GM21381 (cell line): ENCODE measurements around the gene DENND1A.
A peak's percentile ranks its signal among the peaks of the same experiment; 100 is the strongest.

Experiments
- ATAC-seq: cut with Tn5 transposase; IDR thresholded peaks from one replicate; pipeline ENCODE4 v1.9.1; 2021; ENCODE audit warnings: mild to moderate bottlenecking, moderate library complexity; ENCODE audit not compliant: unreplicated experiment

The DENND1A gene

DNA sequence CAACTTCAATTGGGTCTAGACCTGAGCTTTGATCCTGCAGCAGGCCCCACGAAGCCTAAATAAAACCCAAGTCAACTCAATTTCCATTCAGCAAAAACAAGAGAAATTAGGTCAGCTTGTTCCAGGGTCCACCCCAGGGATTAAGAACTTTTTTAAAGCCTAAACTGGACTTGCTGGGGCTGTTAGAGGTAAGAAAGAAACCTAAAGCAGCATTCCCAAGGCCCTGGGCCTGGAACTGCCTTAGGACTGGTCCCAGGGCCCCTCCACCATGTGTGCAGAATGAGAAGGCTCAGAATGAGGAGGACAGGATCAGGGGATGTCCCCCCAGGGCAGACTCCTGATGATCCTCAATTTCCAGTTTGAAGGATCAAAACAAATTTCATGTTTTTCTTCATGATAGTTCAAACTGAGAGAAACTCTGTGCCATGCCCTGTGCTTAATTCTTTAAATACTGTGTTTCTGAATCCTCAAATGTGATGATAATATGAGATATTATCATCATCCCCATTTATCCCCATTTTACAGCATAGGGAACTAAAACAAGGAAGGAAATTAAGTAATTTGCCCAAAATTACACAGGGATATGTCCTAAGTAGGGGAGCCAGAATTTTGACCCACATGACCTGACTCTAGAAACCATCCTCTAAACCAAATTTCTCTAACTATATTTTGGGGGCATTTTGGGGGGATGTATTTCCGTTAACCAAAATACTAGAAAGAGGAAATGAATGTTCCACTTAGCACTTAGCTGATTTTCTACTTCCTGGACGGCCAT lies 64.5 kb downstream of the DENND1A start:
- ATAC-seq: no peak

DNA sequence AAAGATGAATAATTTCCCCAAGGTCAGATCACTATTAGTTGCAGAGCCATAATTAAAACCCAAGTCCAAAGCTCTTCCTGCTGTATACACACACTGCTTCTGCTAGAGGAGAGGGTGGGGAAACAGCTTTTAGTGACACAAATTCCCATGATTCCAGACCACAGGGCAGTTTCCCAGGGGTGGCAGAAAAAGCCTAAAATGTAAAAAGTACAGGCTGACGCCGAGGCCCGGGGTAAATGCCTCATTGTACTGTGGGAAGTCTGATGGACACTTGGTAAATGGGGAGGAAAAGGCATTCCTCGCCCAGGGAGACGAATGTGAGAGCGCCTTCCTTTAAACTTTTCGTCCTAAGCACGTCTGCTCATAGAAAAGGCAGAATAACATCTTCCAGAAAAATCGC lies 65.7 kb downstream of the DENND1A start:
- no peak for ATAC-seq

DNA sequence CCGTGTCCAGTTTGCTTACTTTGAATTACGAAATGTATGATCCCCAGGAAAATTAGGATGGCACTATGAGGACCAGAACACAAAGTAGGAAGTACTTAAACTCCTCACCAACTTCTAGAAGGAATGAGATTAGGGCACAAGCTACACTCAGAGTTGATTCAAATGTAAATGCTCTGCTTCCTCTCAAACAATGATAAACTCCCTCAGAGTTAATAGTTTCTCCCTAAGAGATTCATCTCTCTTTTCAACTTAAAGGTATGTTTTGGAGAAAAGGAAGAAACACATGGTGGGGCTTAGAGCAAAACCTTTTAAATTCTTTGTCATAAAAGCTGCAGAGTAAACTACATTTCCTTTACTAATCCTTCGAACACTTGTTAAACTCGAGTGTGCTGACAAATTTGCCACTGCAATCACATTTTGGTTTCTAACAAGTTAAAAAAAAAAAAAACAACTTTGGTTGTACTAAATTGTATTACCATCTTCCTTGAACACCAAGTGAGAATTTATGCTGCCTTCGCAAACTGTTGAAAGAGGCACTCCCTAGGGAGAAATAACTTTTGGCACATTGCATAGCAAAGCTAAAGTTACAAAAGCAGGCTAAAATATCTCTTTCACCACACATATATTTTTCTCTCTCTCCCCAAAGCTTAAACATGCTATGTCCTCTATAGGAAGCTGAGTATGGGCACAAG lies 66.6 kb downstream of the DENND1A start:
- no peak for ATAC-seq

DNA sequence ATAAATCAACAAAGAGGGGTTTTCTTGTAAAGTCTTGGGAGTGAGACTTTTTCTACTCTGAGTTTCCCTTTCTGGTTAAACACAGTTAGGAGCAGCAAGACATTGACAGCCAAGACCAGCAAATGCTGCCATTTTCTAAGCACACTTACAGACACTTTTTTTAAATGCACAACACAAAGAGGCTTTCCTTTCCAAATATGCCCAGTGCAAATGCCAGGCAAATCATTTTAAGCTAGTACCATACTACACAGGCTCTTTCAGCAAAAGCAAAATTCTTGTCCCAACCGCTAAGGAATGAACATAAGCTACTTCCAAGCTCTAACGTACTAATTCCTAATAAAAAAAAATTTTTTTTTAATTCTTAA lies 68.2 kb downstream of the DENND1A start:
- no peak for ATAC-seq

DNA sequence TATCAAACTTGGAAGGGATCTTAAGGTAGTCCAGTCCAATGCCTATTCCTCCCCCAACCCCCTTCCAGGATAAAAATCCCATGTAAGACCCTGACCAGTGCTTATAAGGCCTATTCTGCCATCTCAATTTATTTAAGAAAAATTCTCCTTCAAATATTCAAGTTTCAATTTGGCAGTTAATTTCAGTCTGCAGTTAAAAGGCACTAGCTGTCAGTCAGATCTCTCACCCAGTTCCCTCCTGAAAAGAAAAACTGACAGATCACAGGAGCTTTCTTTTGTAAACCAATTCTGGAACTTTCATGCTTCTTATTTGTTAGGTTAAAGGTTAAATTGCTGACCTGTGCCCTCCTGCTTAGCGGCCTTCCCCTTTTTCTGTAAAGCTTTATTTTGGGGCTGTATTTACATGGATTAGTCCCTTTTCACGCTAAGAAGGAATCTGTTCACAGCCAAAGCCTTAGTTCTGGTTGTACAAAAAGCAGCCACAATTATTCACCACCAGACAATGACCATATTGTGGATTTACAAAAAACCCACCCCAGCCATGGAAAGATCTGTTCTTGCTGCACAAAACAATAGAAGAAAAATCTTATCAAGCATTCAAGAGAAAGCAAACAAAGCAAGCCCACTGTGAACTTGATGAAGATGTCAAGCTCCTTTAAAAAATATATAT lies 68.7 kb downstream of the DENND1A start:
- ATAC-seq: no peak

GRCh38 chr9:123860603-123861002 lies 69.3 kb downstream of the DENND1A start:
- no peak for ATAC-seq

- no peak for ATAC-seq
These were observed 77.5 kb downstream of the DENND1A start for GRCh38 chr9:123852403-123852802.

GRCh38 chr9:123851851-123852250 lies 78.1 kb downstream of the DENND1A start:
- no peak for ATAC-seq

- no peak for ATAC-seq
These were observed 81.4 kb downstream of the DENND1A start for GRCh38 chr9:123848447-123849085.

GRCh38 chr9:123846966-123847365 lies 83.0 kb downstream of the DENND1A start:
- no peak for ATAC-seq

GRCh38 chr9:123843703-123844102 lies 86.2 kb downstream of the DENND1A start:
- no peak for ATAC-seq

- no peak for ATAC-seq
These were observed 94.1 kb downstream of the DENND1A start for GRCh38 chr9:123835821-123836220.

DNA sequence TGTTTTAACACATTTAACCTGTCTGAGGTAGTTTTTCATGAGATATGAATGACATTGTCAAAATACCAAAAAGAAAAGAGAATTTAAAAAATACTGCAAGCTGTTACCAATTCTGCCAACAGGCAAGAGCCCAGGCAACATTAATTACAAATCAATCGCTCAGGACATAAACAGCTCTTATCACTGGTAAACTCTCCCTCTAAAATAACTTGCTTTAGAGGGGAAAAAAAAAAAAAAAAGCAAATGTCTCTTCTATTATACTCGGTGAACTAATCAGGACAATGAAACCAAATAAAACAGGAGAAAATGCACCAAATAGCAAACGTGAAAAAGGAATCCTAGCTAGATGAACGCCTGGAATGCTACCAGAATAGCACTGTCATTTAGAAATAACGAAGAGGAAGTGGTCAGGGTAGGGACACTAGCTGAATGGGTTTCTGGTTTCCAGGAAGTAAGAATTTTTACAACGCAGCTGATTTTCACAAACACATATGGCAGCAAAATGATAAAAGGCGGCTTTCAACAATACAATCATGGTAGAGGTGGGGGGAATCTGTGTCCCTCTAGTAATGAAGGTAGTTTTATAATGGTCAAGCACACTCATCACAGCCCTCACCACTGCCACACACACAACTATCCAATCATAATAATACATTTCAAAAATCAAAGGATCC lies 94.9 kb downstream of the DENND1A start:
- ATAC-seq: peak; percentile 64

DNA sequence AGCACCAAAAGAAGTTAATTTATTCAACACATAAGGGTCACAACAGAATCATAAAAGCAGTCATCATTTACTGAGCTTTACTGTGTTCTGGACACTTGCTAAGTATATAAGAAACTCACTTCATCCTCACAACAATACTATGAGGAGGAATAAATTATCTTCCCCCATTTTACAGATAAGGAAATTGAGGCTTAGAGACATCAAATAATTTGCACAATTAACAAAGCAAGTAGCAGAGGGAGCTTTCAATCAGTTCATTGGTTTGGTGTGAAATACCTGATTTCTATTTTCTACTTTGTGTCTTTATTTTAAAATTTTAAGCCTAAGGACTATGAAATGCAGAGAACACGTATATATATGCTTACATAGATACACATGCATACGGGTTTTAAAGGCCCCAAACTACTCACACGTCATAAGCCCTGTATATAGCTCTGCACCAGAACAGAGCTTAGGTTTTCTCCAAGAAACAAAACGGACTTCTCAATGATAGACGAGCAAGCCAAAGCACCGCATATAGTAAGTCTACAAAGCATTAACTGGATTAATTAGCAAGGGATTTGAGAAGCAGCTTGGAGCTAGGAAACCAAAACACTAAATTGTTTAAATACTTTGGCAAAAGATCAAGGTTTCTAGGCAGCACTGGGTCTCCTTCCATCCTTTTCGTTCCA lies 95.6 kb downstream of the DENND1A start:
- no peak for ATAC-seq

DNA sequence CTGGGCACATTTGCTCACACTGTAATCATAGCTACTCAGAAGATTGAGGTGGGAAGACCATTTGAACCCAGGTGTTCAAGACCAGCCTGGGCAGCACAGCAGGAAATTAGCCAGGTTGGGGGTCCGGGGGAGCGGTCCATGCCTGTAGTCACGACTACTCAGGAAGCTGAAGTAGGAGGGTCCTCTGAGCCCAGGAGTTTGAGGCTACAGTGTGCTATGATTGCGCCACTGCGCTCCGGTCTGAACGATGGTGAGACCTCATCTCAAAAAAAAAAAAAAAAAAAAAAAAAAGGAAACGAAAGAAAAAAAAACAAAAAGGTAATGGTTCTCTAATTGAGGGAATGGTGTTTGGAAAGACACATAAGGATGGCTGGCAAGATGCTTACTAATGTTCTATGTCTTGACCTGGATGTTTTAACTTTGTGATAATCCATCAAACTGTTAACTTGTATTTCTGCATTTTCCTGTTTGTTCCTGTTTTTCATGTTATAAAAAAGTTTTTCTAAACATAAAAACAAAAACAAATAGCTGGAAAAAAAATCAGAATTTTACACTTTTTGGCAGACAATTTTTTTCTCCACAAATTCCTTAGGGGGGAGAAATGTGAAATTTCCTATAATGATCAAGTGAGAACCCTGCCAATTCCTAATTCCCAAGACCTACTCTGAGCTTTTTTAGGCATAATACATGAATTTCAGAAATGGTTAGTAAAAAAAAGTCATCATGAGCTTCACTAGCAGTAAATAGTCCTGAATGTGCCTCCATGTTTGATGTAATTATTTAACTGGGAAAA lies 96.9 kb downstream of the DENND1A start:
- ATAC-seq: no peak

GRCh38 chr9:123832176-123832575 lies 97.8 kb downstream of the DENND1A start:
- no peak for ATAC-seq

DNA sequence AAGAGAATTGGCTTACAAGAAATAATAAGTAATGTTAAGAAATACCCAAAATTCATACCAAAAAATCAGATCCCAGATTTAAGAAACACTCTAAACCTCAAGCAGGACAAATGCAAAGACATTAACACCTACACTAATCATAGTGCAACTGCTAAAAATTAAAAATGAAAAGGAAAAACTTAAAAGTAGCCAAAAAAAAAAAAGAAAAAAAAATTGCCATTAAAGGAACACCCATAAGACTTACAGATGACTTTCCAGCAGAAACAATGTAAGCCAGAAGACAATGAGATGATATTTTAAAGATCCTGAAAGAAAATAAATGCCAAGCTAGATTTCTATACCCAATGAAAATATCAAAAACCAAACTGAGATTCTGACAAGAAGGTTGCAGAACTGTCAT lies 101.5 kb downstream of the DENND1A start:
- ATAC-seq: no peak

GRCh38 chr9:123825342-123826060 lies 104.4 kb downstream of the DENND1A start:
- ATAC-seq: no peak
